Right lobe of liver (tissue), 6 donors: ENCODE data around the gene SCD. TPM values are rescaled to one million over a fixed set of nuclear protein-coding genes. Genes with fewer than 3 reads are reported as not detected.
"Not testable (repeated sequence)": the region's sequence is repeated elsewhere in the genome, so short reads cannot be mapped to it uniquely, and the experiment has no call there.

ENCODE experiments used
- ATAC-seq, 4 donors: fragments of 200-7000 bp; cut with Tn5 transposase; one replicate each; pipeline ENCODE4 v1.9.1; 2020; ENCODE audit warnings: mild to moderate bottlenecking in 4 of 4, moderate library complexity in 4 of 4
- DNase-seq, 3 donors: peaks; one replicate each; pipeline ENCODE4 v3.0.0-alpha.2; 2020
- H3K27ac ChIP-seq, 3 donors: fragments of 200-600 bp; one replicate each; pipeline ENCODE4 v1.8.0; 2022
- H3K27me3 ChIP-seq, 2 donors: fragments of 200-600 bp; one replicate each; pipeline ENCODE4 v1.8.0; 2022
- H3K36me3 ChIP-seq, 4 donors: fragments of 200-600 bp; sonication (generic) in 1 of 4; one replicate each; pipeline versions ENCODE4 v1.5.1 to v1.8.0; 2017 to 2022; ENCODE audit warnings: control low read depth in 1 of 4
- H3K4me1 ChIP-seq, 4 donors: fragments of 200-600 bp; sonication (generic) in 1 of 4; one replicate each; pipeline versions ENCODE4 v1.5.1 to v1.8.0; 2017 to 2022; ENCODE audit warnings: control low read depth in 1 of 4
- H3K4me3 ChIP-seq, 3 donors: fragments of 200-600 bp; one replicate each; pipeline ENCODE4 v1.8.0; 2022
- H3K9me3 ChIP-seq, 4 donors: fragments of 200-600 bp; sonication (generic) in 1 of 4; one replicate each; pipeline versions ENCODE4 v1.5.1 to v1.8.0; 2017 to 2022; ENCODE audit warnings: control low read depth in 1 of 4
- POLR2A ChIP-seq: fragments of 450-650 bp; IDR thresholded peaks from one replicate; pipeline ENCODE4 v1.6.1; 2017; ENCODE audit warnings: antibody characterized with exemption, mild to moderate bottlenecking
- WGBS: methylation state at CpG from one replicate; pipeline ENCODE4 v1.1.6; 2018; ENCODE audit warnings: low coverage, low lambda C conversion rate; ENCODE audit not compliant: insufficient coverage; ENCODE audit errors: missing lambda C conversion rate; 5-methylcytosine and 5-hydroxymethylcytosine counted together
- intact Hi-C, 2 donors: fragments of 100-400 bp; cut with DNase I; formaldehyde crosslinking; loops; one replicate each; pipeline versions ENCODE4 v1.11.2 to v1.14.1; 2022
- long read RNA-seq: library from polyadenylated mRNA; unstranded; transcript quantifications from one replicate; pipeline ENCODE4 v2.0.0, GENCODE V29; 2019
- total RNA-seq, 6 experiments: library from RNA; depleted of rRNA in 2 of 6; stranded (reverse); fragments of >200 nt in 2 of 6; fragmentation: NEBNext Ultra II Directional in 3 of 6; extraction: Animal tissue kit (Norgen Biotek cat#: 25700) in 3 of 6; gene quantifications; one replicate each; pipeline versions ENCODE4 v1.1.0 to v1.2.4, GENCODE V29; 2016 to 2023
- TF ChIP-seq, protein P1 (sequence below), 4 donors: fragments of 200-600 bp in 3 of 4; fragments of 450-650 bp in 1 of 4; IDR thresholded peaks; one replicate each; pipeline versions ENCODE4 v1.5.1 to v1.8.0; 2016 to 2022; ENCODE audit warnings: antibody characterized with exemption in 4 of 4, mild to moderate bottlenecking in 2 of 4
- donor health status: DM: no; HTN: yes; CAD: no.
- donor health status: DM: no; HTN: no; CAD: no.
- donor health status: DM: no; HTN: no; CAD: no.
- donor health status: DM: no; HTN: yes; CAD: no.
- donor health status: DM: no; HTN: yes; CAD: no.

The SCD gene
- 100 to 1,000 TPM in 4 of 6 experiments, 10 to 100 TPM in 2; 38.3 to 599 (median 220) TPM for total RNA-seq
- long read RNA-seq, full-length matches to known transcripts, result 11 of 74 reads
- long read RNA-seq, partial matches to known transcripts, result 34 of 74 reads
- long read RNA-seq, other reads (novel, unspliced or antisense), result 29 of 74 reads

DNA sequence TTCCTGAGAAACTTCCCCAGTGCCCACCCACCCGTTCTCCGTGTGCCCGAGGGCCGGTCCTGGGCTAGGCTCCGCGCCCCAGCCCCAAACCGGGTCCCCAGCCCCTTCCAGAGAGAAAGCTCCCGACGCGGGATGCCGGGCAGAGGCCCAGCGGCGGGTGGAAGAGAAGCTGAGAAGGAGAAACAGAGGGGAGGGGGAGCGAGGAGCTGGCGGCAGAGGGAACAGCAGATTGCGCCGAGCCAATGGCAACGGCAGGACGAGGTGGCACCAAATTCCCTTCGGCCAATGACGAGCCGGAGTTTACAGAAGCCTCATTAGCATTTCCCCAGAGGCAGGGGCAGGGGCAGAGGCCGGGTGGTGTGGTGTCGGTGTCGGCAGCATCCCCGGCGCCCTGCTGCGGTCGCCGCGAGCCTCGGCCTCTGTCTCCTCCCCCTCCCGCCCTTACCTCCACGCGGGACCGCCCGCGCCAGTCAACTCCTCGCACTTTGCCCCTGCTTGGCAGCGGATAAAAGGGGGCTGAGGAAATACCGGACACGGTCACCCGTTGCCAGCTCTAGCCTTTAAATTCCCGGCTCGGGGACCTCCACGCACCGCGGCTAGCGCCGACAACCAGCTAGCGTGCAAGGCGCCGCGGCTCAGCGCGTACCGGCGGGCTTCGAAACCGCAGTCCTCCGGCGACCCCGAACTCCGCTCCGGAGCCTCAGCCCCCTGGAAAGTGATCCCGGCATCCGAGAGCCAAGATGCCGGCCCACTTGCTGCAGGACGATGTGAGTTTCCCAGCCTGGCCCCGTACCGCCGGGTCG lies at the start of gene SCD:
TSS of gene SCD (plus strand) at position 469 of the 803 bp plus-strand sequence. CDS start at position 741, 272 bp downstream.
- H3K4me1 ChIP-seq, result peaks cover 0 to 49% (median 22%) of the 10 kb centered on the region in 4 donors
- WGBS, result 0% methylated on average over 26 of the region's 73 CpGs
- ATAC-seq, result peak; percentile 77 to 92 (median 87)
- peaks cover 0 to 7% (median 0%) of the 10 kb centered on the region in 4 donors for H3K36me3 ChIP-seq
- DNase-seq, result peak; percentile 83 to 94 (median 94)
- H3K27ac ChIP-seq, result peak within 1 kb of the TSS; percentile 53 to 96 (median 83)
- no peaks in the 10 kb centered on the region for H3K9me3 ChIP-seq
- intact Hi-C loops, result no loop called here
- no peaks in the 10 kb centered on the region for H3K27me3 ChIP-seq
- H3K4me3 ChIP-seq, result peak within 1 kb of the TSS; percentile 66 to 83 (median 70)
- TF ChIP-seq, protein P1, sequence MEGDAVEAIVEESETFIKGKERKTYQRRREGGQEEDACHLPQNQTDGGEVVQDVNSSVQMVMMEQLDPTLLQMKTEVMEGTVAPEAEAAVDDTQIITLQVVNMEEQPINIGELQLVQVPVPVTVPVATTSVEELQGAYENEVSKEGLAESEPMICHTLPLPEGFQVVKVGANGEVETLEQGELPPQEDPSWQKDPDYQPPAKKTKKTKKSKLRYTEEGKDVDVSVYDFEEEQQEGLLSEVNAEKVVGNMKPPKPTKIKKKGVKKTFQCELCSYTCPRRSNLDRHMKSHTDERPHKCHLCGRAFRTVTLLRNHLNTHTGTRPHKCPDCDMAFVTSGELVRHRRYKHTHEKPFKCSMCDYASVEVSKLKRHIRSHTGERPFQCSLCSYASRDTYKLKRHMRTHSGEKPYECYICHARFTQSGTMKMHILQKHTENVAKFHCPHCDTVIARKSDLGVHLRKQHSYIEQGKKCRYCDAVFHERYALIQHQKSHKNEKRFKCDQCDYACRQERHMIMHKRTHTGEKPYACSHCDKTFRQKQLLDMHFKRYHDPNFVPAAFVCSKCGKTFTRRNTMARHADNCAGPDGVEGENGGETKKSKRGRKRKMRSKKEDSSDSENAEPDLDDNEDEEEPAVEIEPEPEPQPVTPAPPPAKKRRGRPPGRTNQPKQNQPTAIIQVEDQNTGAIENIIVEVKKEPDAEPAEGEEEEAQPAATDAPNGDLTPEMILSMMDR (IDR thresholded peaks at IDR 0.05), result no peak
- peak; percentile 85 for TF ChIP-seq POLR2A

DNA sequence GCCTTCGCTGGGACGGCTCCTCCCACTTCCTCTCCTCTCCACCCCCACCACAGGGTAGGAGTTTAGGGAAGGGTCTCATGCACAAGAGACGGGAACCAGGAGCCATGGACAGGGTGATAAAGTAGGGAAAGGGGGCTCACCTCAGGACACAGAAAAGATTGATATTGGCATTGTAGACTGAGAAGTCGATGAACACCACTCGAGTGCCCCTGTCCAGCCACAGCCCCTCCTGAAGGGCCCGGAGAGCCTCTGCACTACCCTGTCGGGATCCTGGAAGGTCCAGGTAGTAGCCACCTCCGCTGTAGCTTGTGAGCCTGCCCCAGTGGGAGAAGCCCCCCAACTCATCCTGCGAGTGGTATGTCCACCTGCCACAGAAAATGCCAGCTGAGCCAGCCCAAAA lies 49.8 kb upstream of the SCD start:
- Histone ChIP-seq H3K4me1 (peaks cover 0 to 22% (median 0%) of the 10 kb centered on the region in 4 donors), H3K36me3 (no peaks in the 10 kb centered on the region), H3K9me3 (no peaks in the 10 kb centered on the region), H3K27ac (no peak overlapping the region), H3K4me3 (no peak overlapping the region), H3K27me3 (no peaks in the 10 kb centered on the region)
- WGBS, result 73% methylated on average over 4 of the region's 9 CpGs
- intact Hi-C loops, result no loop called here
- ATAC-seq, result no peak
- DNase-seq, result no peak
- TF ChIP-seq POLR2A, result no peak
- TF ChIP-seq, protein P1 (IDR thresholded peaks at IDR 0.05), result no peak

DNA sequence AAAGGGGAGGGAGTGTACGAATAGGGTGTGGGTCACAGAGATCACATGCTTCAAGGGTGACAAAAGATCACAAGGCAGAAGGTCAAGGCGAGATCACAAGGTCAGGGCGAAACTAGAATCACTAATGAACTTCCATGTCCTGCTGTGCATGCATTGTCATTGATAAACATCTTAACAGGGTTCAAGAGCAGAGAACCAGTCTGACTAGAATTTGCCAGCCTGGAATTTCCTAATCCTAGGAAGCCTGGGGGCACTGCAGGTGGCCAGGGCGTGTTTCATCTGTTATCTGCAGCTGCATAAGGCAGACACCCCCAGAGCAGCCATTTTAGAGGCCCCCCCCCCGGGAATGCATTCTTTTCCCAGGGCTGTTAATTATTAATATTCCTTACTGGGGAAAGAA lies 45.9 kb upstream of the SCD start:
- H3K9me3 ChIP-seq, DNase-seq, H3K27me3 ChIP-seq, ATAC-seq, H3K4me3 ChIP-seq, H3K36me3 ChIP-seq, H3K27ac ChIP-seq, intact Hi-C loops: not testable (repeated sequence)
- WGBS, result 71% methylated on average over 5 of the region's 5 CpGs
- peaks cover 0 to 14% (median 0%) of the 10 kb centered on the region in 4 donors for H3K4me1 ChIP-seq

DNA sequence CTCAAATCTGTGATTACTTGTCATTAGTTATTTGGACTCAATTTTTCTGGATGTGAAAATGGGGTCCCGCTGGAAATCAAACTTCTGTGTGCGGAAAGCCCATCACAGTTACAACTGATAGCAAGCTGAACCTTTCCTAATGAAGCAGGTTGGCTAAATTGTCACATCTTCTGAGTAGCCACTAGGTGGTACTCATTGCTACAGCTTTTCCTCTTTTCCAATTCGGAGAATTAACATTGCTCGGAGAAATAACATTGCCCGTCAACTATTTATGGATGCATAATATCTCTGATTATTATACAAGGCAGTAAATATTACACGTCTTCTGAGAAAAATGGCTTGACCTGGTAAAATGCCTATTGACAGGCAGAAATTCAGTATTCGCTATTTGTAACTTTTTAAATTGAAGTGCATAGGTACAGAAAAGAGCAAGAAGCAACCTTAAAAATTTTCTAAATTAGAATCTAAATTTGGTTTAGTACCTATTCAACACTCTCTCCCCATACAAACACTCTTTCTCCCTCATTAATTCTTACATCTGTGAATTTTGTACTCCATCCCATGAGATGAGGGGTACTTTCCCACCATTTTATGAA lies 43.2 kb upstream of the SCD start:
- ATAC-seq (peak; percentile 66 to 82 (median 76)), DNase-seq (no peak)
- Histone ChIP-seq H3K27me3 (no peaks in the 10 kb centered on the region), H3K27ac (no peak overlapping the region), H3K4me1 (peaks cover 0 to 14% (median 0%) of the 10 kb centered on the region in 4 donors), H3K9me3 (no peaks in the 10 kb centered on the region), H3K4me3 (no peak overlapping the region), H3K36me3 (no peaks in the 10 kb centered on the region)
- TF ChIP-seq, protein P1 (IDR thresholded peaks at IDR 0.05), result peak; percentile 60 to 65 (median 62)
- no peak for TF ChIP-seq POLR2A
- intact Hi-C loops, result no loop called here
- WGBS, result 18% methylated on average over 7 of the region's 7 CpGs

DNA sequence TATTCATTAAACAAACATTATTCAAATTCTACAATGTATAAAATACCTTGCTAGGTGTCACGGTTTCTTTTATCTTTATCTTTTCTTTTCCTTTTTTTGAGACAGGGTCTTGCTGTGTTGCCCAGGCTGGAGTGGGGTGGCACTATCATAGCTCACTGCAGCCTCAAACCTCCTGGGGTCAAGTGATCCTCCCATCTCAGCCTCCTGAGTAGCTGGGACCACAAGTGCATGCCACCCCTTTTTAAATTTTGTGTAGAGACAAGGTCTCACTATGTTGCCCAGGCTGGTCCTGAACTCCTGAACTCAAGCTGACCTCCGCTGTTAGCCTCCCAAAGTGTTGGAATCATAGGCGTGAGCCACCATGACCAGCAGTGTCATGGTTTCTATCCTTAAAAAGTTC lies 42.6 kb upstream of the SCD start:
- DNase-seq (no peak), ATAC-seq (no peak)
- H3K27me3 ChIP-seq, result no peaks in the 10 kb centered on the region
- H3K36me3 ChIP-seq, result no peaks in the 10 kb centered on the region
- 76% methylated on average over 3 of the region's 3 CpGs for WGBS
- no peak overlapping the region for H3K4me3 ChIP-seq
- H3K27ac ChIP-seq, result no peak overlapping the region
- intact Hi-C loops, result no loop called here
- TF ChIP-seq, protein P1 (IDR thresholded peaks at IDR 0.05), result no peak
- TF ChIP-seq POLR2A, result no peak
- no peaks in the 10 kb centered on the region for H3K9me3 ChIP-seq
- H3K4me1 ChIP-seq, result peaks cover 0 to 8% (median 0%) of the 10 kb centered on the region in 4 donors
